HepG2 (cell line): ENCODE results near the gene FCER1G. TPM values are rescaled to one million over a fixed set of nuclear protein-coding genes. Genes with fewer than 3 reads are reported as not detected.
A peak's percentile ranks its signal among the peaks of the same experiment; 100 is the strongest.

ENCODE experiments used
- EHMT2 ChIP-seq: fragments of 200-600 bp; sonication (generic); IDR thresholded peaks from 2 replicates; pipeline ENCODE4 v1.7.0; 2017; ENCODE audit warnings: antibody characterized with exemption, low read depth, low read length, borderline replicate concordance
- FOXC1 ChIP-seq: sonication (generic); formaldehyde crosslinking; IDR thresholded peaks from 2 replicates; pipeline ENCODE4 v1.8.0; 2022; ENCODE audit warnings: mild to moderate bottlenecking, missing genetic modification reagents, borderline replicate concordance
- HHEX ChIP-seq: IDR thresholded peaks from 2 replicates; pipeline ENCODE4 v1.6.1; 2016; ENCODE audit warnings: control low read depth
- NCOA1 ChIP-seq: sonication (generic); formaldehyde crosslinking; IDR thresholded peaks from 2 replicates; pipeline ENCODE4 v1.9.0; 2021; ENCODE audit warnings: missing genetic modification reagents
- NPAS2 ChIP-seq: sonication (generic); formaldehyde crosslinking; IDR thresholded peaks from 2 replicates; pipeline ENCODE4 v1.8.0; 2022; ENCODE audit warnings: mild to moderate bottlenecking, missing genetic modification reagents, borderline replicate concordance
- NR2F6 ChIP-seq, 2 experiments: IDR thresholded peaks; 2 replicates each; pipeline ENCODE4 v1.6.1; 2016; ENCODE audit warnings: antibody characterized with exemption in 1 of 2, mild to moderate bottlenecking in 1 of 2
- SKI ChIP-seq: fragments of 450-650 bp; IDR thresholded peaks from one replicate; pipeline ENCODE4 v1.6.1; 2018; ENCODE audit warnings: mild to moderate bottlenecking; ENCODE audit not compliant: partially characterized antibody
- SOX6 ChIP-seq, 2 experiments: fragments of 450-650 bp in 1 of 2; sonication (generic) in 1 of 2; formaldehyde crosslinking in 1 of 2; IDR thresholded peaks; 2 replicates each; pipeline versions ENCODE4 v1.4.0 to v1.6.1; 2017 to 2020; ENCODE audit warnings: antibody characterized with exemption in 1 of 2, mild to moderate bottlenecking in 1 of 2, missing genetic modification reagents in 1 of 2
- SP4 ChIP-seq: sonication (generic); formaldehyde crosslinking; IDR thresholded peaks from 2 replicates; pipeline ENCODE4 v1.8.1; 2023; ENCODE audit warnings: mild to moderate bottlenecking, missing genetic modification reagents
- ZNF136 ChIP-seq: sonication (generic); formaldehyde crosslinking; IDR thresholded peaks from 2 replicates; pipeline ENCODE4 v1.8.1; 2022; ENCODE audit warnings: low read depth, mild to moderate bottlenecking, moderate library complexity, missing genetic modification reagents
- ZNF367 ChIP-seq: sonication (generic); formaldehyde crosslinking; IDR thresholded peaks from 2 replicates; pipeline ENCODE4 v1.4.0; 2020; ENCODE audit warnings: missing genetic modification reagents, borderline replicate concordance
- ZNF780A ChIP-seq: sonication (generic); formaldehyde crosslinking; IDR thresholded peaks from 2 replicates; pipeline ENCODE4 v1.8.0; 2022; ENCODE audit warnings: mild to moderate bottlenecking, missing genetic modification reagents, moderate library complexity
- polyA plus RNA-seq, 8 experiments: library from polyadenylated mRNA; depleted of rRNA in 3 of 8; stranded (reverse) in 7 of 8; unstranded in 1 of 8; fragments of >200 nt; fragmentation: Illumina TruSeq in 4 of 8; extraction: Trizol in 4 of 8; gene quantifications; 2 replicates each; pipeline versions ENCODE4 v1.2.1 to v1.2.3, GENCODE V29; 2011 to 2016; ENCODE audit warnings: low read depth in 4 of 8, missing spikeins in 1 of 8, mixed read lengths in 1 of 8; ENCODE audit not compliant: insufficient read depth in 1 of 8
- total RNA-seq, 5 experiments: library from RNA; depleted of rRNA; stranded (reverse); fragments of >200 nt; fragmentation: Illumina TruSeq; extraction: Trizol; gene quantifications; 2 replicates each; pipeline ENCODE4 v1.2.3, GENCODE V29; 2016; ENCODE audit warnings: low read depth in 1 of 5
- TF ChIP-seq, protein P1 (sequence below): sonication (generic); formaldehyde crosslinking; IDR thresholded peaks from 2 replicates; pipeline ENCODE4; 2020; ENCODE audit warnings: missing genetic modification reagents, mild to moderate bottlenecking, borderline replicate concordance
- TF ChIP-seq, protein P2 (sequence below), 2 experiments: fragments of 450-650 bp in 1 of 2; sonication (generic) in 1 of 2; formaldehyde crosslinking in 1 of 2; IDR thresholded peaks; 2 replicates each; pipeline versions ENCODE4 v1.6.1 to v1.8.0; 2016 to 2022; ENCODE audit warnings: antibody characterized with exemption in 1 of 2, mild to moderate bottlenecking in 1 of 2, missing genetic modification reagents in 1 of 2
- TF ChIP-seq, protein P3 (sequence below): IDR thresholded peaks from 2 replicates; pipeline ENCODE4 v1.6.1; 2016; ENCODE audit warnings: missing genetic modification reagents, missing compliant biosample characterization

Gene FCER1G
- total and polyA plus RNA-seq, 2 of the 13 experiments (the other 11 are each of a cell fraction or from before 2014, with no cell fraction given): 1.3 to 6.4 TPM

DNA sequence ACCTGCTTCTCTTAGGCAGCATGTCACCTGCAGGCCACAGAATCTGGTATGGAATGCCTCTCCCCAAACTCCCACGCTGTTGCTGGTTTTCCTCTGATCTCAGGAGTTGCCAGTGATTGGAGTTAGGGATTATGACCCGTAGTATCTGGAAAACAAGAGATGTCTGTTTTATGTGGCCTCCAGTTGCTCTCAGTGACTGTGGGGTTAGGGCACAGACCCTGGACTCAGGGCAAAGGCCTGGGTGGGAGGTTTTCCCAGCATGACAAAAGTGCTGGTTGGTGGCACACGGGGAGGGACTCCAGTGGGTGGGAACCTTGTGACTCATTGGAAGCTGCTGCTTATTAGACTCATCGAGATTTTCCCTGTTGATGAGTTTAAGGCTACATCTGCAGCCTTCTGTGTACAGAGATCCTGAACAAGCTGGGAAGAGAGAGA lies 23.0 kb downstream of the FCER1G start, which contains the start of gene NR1I3 (continued):
- TF ChIP-seq SOX6 (IDR thresholded peaks at IDR 0.05): no peak
- peak; percentile 79 for TF ChIP-seq SOX6 (CRISPR knock-in tag; IDR thresholded peaks at IDR 0.05)
- no peak for TF ChIP-seq ZNF780A (CRISPR knock-in tag)
- TF ChIP-seq, protein P1, sequence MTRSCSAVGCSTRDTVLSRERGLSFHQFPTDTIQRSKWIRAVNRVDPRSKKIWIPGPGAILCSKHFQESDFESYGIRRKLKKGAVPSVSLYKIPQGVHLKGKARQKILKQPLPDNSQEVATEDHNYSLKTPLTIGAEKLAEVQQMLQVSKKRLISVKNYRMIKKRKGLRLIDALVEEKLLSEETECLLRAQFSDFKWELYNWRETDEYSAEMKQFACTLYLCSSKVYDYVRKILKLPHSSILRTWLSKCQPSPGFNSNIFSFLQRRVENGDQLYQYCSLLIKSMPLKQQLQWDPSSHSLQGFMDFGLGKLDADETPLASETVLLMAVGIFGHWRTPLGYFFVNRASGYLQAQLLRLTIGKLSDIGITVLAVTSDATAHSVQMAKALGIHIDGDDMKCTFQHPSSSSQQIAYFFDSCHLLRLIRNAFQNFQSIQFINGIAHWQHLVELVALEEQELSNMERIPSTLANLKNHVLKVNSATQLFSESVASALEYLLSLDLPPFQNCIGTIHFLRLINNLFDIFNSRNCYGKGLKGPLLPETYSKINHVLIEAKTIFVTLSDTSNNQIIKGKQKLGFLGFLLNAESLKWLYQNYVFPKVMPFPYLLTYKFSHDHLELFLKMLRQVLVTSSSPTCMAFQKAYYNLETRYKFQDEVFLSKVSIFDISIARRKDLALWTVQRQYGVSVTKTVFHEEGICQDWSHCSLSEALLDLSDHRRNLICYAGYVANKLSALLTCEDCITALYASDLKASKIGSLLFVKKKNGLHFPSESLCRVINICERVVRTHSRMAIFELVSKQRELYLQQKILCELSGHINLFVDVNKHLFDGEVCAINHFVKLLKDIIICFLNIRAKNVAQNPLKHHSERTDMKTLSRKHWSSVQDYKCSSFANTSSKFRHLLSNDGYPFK (CRISPR knock-in tag): 0 out of 2 replicates have a peak, but pooled peaks have one; percentile 26
- peak; percentile 90; the same call in 1 of the 2 replicates for TF ChIP-seq NR2F6 (IDR thresholded peaks at IDR 0.05)
- peak; percentile 92 for TF ChIP-seq NR2F6 (CRISPR knock-in tag; IDR thresholded peaks at IDR 0.05)
- TF ChIP-seq ZNF136 (CRISPR knock-in tag): 0 out of 2 replicates have a peak, but pooled peaks have one; percentile 67
- TF ChIP-seq, protein P2, sequence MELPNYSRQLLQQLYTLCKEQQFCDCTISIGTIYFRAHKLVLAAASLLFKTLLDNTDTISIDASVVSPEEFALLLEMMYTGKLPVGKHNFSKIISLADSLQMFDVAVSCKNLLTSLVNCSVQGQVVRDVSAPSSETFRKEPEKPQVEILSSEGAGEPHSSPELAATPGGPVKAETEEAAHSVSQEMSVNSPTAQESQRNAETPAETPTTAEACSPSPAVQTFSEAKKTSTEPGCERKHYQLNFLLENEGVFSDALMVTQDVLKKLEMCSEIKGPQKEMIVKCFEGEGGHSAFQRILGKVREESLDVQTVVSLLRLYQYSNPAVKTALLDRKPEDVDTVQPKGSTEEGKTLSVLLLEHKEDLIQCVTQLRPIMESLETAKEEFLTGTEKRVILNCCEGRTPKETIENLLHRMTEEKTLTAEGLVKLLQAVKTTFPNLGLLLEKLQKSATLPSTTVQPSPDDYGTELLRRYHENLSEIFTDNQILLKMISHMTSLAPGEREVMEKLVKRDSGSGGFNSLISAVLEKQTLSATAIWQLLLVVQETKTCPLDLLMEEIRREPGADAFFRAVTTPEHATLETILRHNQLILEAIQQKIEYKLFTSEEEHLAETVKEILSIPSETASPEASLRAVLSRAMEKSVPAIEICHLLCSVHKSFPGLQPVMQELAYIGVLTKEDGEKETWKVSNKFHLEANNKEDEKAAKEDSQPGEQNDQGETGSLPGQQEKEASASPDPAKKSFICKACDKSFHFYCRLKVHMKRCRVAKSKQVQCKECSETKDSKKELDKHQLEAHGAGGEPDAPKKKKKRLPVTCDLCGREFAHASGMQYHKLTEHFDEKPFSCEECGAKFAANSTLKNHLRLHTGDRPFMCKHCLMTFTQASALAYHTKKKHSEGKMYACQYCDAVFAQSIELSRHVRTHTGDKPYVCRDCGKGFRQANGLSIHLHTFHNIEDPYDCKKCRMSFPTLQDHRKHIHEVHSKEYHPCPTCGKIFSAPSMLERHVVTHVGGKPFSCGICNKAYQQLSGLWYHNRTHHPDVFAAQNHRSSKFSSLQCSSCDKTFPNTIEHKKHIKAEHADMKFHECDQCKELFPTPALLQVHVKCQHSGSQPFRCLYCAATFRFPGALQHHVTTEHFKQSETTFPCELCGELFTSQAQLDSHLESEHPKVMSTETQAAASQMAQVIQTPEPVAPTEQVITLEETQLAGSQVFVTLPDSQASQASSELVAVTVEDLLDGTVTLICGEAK (IDR thresholded peaks at IDR 0.05): no peak
- TF ChIP-seq, protein P2 (CRISPR knock-in tag; IDR thresholded peaks at IDR 0.05): peak; percentile 43; the same call in 1 of the 2 replicates
- TF ChIP-seq NCOA1 (CRISPR knock-in tag): no peak
- no peak for TF ChIP-seq NPAS2
- TF ChIP-seq FOXC1 (CRISPR knock-in tag): 0 out of 2 replicates have a peak, but pooled peaks have one; percentile 21
- TF ChIP-seq, protein P3, sequence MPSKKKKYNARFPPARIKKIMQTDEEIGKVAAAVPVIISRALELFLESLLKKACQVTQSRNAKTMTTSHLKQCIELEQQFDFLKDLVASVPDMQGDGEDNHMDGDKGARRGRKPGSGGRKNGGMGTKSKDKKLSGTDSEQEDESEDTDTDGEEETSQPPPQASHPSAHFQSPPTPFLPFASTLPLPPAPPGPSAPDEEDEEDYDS: peak; percentile 60
- peak; percentile 73 for TF ChIP-seq SKI
- TF ChIP-seq HHEX (CRISPR knock-in tag): no peak
- TF ChIP-seq EHMT2: no peak; the same call in 1 of the 2 replicates
- no peak for TF ChIP-seq ZNF367 (CRISPR knock-in tag)
- TF ChIP-seq SP4 (CRISPR knock-in tag): 0 out of 2 replicates have a peak, but pooled peaks have one; percentile 38
